Mucosa of descending colon (tissue), 3 donors: ENCODE measurements around the gene RNF187. TPM values are rescaled to one million over a fixed set of nuclear protein-coding genes. Genes with fewer than 3 reads are reported as not detected.

Experiments
- ATAC-seq: fragments of 200-7000 bp; cut with Tn5 transposase; one replicate; pipeline ENCODE4 v1.9.1; 2020; ENCODE audit warnings: mild to moderate bottlenecking, moderate library complexity
- DNase-seq, 3 donors: peaks; one replicate each; pipeline ENCODE4 v3.0.0-alpha.2; 2020
- H3K36me3 ChIP-seq: fragments of 200-600 bp; one replicate; pipeline ENCODE4 v1.8.0; 2021; ENCODE audit warnings: low read depth, mild to moderate bottlenecking
- H3K4me1 ChIP-seq: fragments of 200-600 bp; one replicate; pipeline ENCODE4 v1.8.0; 2021; ENCODE audit warnings: low read depth, mild to moderate bottlenecking
- H3K4me3 ChIP-seq: fragments of 200-600 bp; one replicate; pipeline ENCODE4 v1.8.0; 2021; ENCODE audit warnings: mild to moderate bottlenecking
- H3K9me3 ChIP-seq: fragments of 200-600 bp; one replicate; pipeline ENCODE4 v1.8.0; 2021; ENCODE audit warnings: mild to moderate bottlenecking
- intact Hi-C, 2 donors: fragments of 100-400 bp; cut with DNase I in 1 of 2; cut with micrococcal nuclease in 1 of 2; formaldehyde crosslinking; loops; one replicate each; pipeline versions ENCODE4 v1.11.0 to v1.11.1; 2022; cut with DNase I, micrococcal nuclease
- total RNA-seq, 3 donors: library from RNA; stranded (reverse); fragmentation: NEBNext Ultra II Directional in 2 of 3; extraction: Animal tissue kit (Norgen Biotek cat#: 25700) in 2 of 3; gene quantifications; one replicate each; pipeline versions ENCODE4 v1.2.1 to v1.2.4, GENCODE V29; 2021 to 2023
- TF ChIP-seq, protein P1 (sequence below): fragments of 200-600 bp; IDR thresholded peaks from one replicate; pipeline ENCODE4 v1.8.0; 2022; ENCODE audit warnings: antibody characterized with exemption, mild to moderate bottlenecking
- donor health status: DM: no; HTN: no; CAD: no; lungs with moderate emphysema.
- donor health status: DM: no; HTN: no; CAD: no.
- donor health status: DM: no; HTN: yes; CAD: no.

RNF187 gene
- total RNA-seq, 3 donors from 2014 or later, result 67.7 to 84.0 (median 68.4) TPM

DNA sequence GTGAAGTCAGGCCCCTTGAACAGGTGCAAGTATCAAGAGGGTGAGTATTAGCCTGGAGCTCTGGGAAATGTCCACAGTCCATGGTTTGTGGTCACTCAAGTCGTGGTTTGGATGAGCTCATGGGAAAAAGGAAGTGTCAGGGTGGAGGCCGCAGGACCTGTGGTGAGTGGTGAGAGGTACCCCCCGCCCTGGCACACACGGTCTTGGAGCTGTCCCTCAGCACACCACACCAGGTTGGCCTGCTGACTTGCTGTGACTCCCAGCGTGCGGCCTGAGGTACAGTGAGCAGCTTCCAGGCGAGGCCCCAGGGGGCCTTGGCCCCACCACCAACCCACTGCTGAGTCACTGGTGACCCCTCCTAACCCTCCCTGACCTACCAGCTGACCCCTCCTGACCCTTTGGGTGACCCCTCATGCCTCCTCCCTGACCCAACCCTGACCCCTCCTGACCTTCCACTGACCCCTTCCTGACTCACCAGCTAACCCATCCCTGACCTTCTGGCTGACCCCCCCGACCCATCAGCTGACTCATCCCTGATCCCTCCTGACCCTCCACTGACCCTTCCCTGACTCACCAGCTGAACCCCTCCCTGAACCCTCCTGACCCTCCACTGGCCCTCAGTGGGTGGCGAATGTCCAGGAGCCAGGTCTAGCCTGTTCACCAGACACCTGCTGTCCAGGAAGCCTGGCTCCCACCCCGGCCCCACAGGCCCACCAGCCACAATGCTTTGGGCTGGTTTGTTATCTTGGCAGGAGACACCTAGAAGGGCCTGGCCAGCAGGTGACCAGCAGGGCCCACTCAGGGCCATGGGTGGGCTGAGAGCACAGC, 34.8 kb upstream of the RNF187 start:
- no peaks in the 10 kb centered on the region for H3K9me3 ChIP-seq
- DNase-seq, result no peak
- peaks cover 14% of the 10 kb centered on the region for H3K4me1 ChIP-seq
- no peak overlapping the region for H3K4me3 ChIP-seq
- ATAC-seq, result no peak
- intact Hi-C loops, result no loop called here
- TF ChIP-seq, protein P1, sequence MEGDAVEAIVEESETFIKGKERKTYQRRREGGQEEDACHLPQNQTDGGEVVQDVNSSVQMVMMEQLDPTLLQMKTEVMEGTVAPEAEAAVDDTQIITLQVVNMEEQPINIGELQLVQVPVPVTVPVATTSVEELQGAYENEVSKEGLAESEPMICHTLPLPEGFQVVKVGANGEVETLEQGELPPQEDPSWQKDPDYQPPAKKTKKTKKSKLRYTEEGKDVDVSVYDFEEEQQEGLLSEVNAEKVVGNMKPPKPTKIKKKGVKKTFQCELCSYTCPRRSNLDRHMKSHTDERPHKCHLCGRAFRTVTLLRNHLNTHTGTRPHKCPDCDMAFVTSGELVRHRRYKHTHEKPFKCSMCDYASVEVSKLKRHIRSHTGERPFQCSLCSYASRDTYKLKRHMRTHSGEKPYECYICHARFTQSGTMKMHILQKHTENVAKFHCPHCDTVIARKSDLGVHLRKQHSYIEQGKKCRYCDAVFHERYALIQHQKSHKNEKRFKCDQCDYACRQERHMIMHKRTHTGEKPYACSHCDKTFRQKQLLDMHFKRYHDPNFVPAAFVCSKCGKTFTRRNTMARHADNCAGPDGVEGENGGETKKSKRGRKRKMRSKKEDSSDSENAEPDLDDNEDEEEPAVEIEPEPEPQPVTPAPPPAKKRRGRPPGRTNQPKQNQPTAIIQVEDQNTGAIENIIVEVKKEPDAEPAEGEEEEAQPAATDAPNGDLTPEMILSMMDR, result no peak
- no peaks in the 10 kb centered on the region for H3K36me3 ChIP-seq

DNA sequence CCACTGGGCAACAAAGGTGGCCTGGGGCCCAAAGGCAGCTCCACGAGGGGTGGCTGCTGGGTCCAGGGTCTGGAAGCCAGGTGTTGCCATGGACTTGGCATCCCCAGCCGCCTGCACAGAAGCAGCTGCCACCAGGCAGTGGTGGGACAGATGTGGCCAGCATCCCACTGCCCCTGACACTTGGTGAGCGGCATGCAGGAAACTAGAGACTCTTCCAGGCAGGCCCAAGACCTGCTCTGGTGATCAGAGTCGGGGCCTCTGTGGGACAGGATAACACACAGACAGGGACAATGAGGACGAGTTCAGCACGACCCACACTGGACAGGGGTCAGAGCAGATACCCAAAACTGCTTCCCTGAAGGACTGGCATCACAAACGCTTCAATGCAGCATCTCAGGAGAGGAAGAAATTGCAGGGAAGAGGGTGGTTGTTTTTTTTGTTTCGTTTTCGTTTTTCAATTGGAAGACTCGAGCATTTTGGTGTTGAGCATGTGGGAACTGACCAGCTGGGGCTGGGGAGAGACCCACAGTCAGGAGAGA, 34.1 kb upstream of the RNF187 start:
- DNase-seq, result no peak
- no peaks in the 10 kb centered on the region for H3K9me3 ChIP-seq
- H3K4me1 ChIP-seq, result peaks cover 15% of the 10 kb centered on the region
- no peaks in the 10 kb centered on the region for H3K36me3 ChIP-seq
- TF ChIP-seq, protein P1, result no peak
- no peak overlapping the region for H3K4me3 ChIP-seq
- ATAC-seq, result no peak
- intact Hi-C loops, result no loop called here

DNA sequence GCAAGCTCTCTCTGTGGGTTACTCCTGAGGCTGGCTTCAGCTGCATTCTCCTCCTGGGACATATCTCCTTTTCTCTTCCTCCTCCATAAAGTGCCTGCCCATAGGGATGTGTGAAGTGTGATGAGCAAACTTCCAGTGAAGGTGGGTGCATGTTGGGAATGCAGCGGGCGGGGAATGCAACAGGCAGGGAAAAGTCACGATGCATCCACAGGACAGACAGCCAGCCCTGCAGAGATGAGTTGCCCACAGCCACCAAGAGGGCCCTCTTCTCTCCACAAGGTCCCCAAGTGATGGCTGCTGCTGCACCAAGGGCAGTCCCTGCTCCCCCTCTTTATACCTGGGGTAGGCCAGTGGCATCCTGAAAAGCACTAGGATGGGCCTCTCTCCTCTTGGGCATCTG, 33.6 kb upstream of the RNF187 start:
- TF ChIP-seq, protein P1, result no peak
- Histone ChIP-seq H3K4me1 (peaks cover 15% of the 10 kb centered on the region), H3K36me3 (no peaks in the 10 kb centered on the region), H3K4me3 (no peak overlapping the region), H3K9me3 (no peaks in the 10 kb centered on the region)
- ATAC-seq (no peak), DNase-seq (no peak)
- intact Hi-C loops, result no loop called here

DNA sequence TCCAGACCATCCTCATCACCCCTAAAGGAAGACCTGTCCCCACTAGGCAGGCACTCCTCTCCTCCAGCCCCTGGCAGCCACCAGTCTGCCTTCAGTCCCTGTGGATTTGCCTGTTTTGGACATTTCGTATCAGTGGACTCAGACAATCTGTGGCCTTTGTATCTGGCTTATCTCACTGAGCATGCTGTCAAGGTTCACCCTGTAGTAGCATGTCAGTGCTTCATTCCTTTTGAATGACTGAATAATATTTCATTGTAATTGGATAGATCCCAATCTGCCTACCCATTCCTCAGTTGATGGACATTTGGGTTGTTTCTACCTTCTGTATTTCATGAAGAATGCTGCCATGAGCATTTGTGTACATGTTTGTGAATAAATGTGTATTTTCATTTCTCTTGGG, 32.9 kb upstream of the RNF187 start:
- ATAC-seq (no peak), DNase-seq (no peak)
- TF ChIP-seq, protein P1, result no peak
- H3K4me1 ChIP-seq, result peaks cover 18% of the 10 kb centered on the region
- H3K36me3 ChIP-seq, result no peaks in the 10 kb centered on the region
- no peaks in the 10 kb centered on the region for H3K9me3 ChIP-seq
- H3K4me3 ChIP-seq, result no peak overlapping the region
- intact Hi-C loops, result no loop called here

DNA sequence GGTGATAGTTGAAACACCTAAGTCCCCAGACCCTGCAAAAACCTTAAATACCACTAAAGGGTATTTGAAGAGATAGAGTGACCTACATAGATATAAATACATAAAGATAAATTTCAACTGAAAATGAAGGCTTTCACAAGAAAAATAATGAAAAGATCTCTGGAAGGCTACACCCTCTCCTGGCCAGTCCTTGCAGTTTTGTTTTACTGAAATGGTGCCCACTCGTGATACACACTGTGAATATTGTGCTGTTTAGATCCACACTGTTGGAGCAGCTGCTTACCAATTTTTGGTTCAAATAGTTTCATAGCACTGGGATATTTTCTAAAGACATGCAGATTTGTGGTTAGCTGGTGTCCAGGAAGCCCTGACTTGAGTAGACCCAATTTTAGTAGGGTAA, 31.5 kb upstream of the RNF187 start:
- Histone ChIP-seq H3K9me3 (no peaks in the 10 kb centered on the region), H3K36me3 (no peaks in the 10 kb centered on the region), H3K4me3 (no peak overlapping the region), H3K4me1 (peaks cover 18% of the 10 kb centered on the region)
- TF ChIP-seq, protein P1, result no peak
- no peak for DNase-seq
- intact Hi-C loops, result no loop called here
- no peak for ATAC-seq
